ENCODE results near the gene DCN.

The DCN gene

DNA sequence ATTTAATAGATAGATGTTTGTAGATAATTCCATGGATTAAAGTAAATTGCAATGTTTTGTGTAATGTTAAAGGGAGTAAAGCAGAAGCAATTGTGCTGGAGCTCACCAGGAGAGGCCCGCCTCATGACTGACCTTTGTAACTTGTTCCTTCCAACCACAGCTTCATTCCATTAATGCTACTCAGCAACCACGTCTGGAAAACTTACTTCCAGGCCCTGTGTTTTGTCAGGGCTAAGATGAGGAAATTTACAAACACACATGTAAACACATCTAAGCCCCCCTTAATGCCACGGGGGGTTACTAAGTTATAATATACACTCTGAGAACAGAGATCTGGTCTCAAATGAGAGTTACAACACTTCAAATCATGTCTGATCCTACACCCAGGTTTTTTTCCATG lies 83.7 kb downstream of the DCN start:
- no peak for DNase-seq

DNA sequence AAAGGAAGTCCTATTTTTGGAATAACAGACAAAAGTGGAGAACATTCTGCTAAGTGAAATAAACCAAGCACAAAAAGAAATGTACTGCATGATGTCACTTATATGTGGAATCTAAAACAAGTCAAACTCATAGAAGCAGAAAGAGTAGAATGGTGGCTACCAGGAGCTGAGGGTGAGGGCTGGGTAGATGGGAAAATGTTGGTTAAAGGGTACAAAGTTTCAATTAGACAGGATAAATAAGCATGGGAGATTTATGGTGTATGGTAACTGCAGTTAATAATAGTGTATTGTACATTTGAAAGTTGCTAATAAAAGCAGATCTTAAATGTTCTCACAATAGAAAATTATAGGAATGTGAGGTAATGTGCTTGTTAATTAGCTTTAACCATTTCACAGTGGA lies 84.2 kb downstream of the DCN start:
- no peak for DNase-seq

DNA sequence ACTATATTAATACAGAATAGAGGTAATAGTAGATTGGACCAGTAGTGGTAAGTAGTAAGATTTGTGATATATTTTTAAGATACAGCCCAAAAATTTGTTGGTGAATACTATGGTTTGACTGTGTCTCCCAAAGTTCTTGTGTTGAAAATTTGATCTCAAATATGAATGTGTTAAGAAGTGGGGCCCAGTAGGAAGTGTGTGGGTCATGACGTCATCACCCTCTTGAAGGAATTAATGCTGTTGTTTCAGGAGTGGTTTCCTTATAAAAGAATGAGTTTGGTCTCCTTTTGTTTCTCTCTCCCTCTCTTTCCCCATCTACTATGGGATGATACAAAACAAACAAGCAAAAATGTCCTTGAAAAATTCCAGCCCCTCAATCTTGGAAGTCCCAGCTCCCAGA lies 87.7 kb downstream of the DCN start:
- DNase-seq, result no peak

DNA sequence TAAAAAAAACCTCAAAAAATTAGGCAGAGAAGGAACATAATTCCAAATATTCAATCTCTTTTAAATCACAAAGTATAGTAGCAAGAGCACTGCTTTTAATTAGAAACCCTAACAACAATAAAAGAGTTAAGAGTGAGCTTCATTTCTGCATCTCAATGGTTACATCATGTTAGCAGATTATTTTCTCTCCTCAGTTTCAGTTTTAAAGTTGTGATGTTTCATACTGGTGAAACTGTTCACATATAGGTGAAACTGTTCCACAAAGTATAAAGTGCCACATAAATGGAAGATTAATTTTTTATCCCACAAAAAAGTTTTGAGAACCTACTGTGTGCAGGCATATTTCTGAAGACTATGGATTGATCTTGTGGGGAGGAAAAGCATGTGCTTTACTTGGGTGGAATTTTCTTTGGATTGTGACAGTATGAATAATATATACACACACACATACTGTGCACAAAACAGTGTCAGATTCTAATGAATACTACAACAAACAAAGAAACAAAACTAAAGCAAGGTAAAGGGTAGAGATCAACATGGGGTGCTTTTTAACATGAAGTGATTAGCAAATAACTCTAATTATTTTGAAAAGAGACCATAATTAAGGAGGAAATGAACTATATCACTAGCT lies 88.5 kb downstream of the DCN start:
- no peak for DNase-seq

DNA sequence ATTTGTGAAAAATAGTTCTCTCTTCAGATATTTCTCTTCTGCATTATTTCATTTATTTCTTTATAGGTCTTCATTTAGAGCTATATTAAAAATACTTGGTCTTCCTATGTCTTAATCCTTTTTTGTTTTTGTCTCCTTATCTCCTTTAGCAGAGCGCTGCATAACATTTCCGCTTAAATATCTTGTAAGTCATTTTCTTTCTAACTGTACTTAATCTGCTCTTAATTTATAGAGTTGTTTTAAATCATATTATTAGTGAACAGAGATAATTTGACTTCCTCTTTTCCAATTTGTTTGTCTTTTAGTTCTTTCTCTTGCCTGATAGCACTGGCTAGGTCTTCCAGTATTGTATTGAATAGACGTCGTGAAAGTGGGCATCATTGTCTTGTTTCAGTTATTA lies 89.3 kb downstream of the DCN start:
- DNase-seq, result no peak

DNA sequence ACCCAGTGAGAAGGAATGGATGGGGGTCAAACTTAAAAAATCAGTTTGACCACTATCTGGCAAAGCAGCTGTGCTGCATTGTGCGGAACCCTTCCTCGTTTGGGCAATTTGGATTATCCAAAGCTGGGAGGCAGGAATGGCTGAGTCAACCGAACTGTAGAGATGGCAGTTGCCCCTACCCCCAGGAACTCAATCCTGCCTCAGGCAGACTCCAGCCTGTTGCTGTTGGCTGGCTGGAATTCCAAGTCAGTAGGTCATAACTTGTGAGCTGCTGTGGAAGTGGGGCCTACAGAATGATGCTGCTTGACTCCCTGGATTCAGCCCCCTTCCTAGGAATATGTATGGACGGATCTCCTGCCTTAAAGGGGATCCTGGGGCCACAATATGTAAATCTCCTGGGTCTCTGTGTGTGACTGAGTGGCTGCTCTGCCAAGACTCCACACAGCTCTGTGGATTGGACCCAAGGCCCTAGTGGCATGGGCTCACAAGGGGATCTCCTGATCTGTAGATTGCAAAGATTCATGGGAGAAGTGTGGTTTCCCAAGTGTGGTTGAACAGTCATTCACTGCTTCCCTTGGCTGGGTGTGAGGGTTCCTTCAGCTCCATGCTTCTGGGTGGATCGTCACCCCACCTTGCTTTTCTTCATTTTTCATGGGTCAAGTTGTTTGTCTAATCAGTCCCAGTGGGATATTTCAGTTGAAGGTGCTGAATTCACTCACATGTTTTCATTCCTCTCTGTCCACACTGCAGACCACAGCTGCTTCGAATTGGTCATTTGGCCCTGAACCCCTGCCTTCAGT lies 90.5 kb downstream of the DCN start:
- no peak for DNase-seq
